Neuronal stem cell (in vitro differentiated cells): ENCODE measurements around the gene PDE4C.

Experiments
- DNase-seq: peaks from one replicate; pipeline ENCODE4 v3.0.0-alpha.2; 2013; ENCODE audit warnings: low spot score
- H2AFZ ChIP-seq: one replicate; pipeline ENCODE4 v1.6.1; 2013; ENCODE audit warnings: mild to moderate bottlenecking, low read length, inconsistent platforms
- H2AK5ac ChIP-seq: 2 replicates; pipeline ENCODE4 v1.6.1; 2013; ENCODE audit warnings: low read depth, mild to moderate bottlenecking, inconsistent platforms, low read length, moderate library complexity, mixed read lengths
- H2BK120ac ChIP-seq: 2 replicates; pipeline ENCODE4 v1.6.1; 2013; ENCODE audit warnings: low read depth, mild to moderate bottlenecking, inconsistent platforms, low read length, moderate library complexity, mixed read lengths
- H2BK12ac ChIP-seq: one replicate; pipeline ENCODE4 v1.6.1; 2013; ENCODE audit warnings: low read length, inconsistent platforms
- H2BK15ac ChIP-seq: 2 replicates; pipeline ENCODE4 v1.6.1; 2013; ENCODE audit warnings: mild to moderate bottlenecking, low read length, inconsistent platforms, mixed read lengths
- H2BK5ac ChIP-seq: one replicate; pipeline ENCODE4 v1.6.1; 2013; ENCODE audit warnings: inconsistent platforms, mild to moderate bottlenecking, low read length, moderate library complexity
- H3K14ac ChIP-seq: one replicate; pipeline ENCODE4 v1.6.1; 2013; ENCODE audit warnings: low read length, inconsistent platforms
- H3K18ac ChIP-seq: 2 replicates; pipeline ENCODE4 v1.6.1; 2013; ENCODE audit warnings: low read length, inconsistent platforms
- H3K23ac ChIP-seq: 2 replicates; pipeline ENCODE4 v1.6.1; 2013; ENCODE audit warnings: low read depth, mild to moderate bottlenecking, mixed read lengths, low read length, inconsistent platforms; ENCODE audit not compliant: poor library complexity
- H3K27ac ChIP-seq: replicated peaks from 3 replicates; pipeline ENCODE4 v1.5.1; 2013; ENCODE audit warnings: low read length, inconsistent platforms
- H3K27me3 ChIP-seq, 3 experiments: 2 replicates each; pipeline ENCODE4 v1.6.1; 2013; ENCODE audit warnings: low read length in 3 of 3, mild to moderate bottlenecking in 2 of 3, inconsistent platforms in 1 of 3, low read depth in 1 of 3, mixed read lengths in 1 of 3, moderate library complexity in 1 of 3; ENCODE audit not compliant: control insufficient read depth in 3 of 3, insufficient read depth in 3 of 3
- H3K36me3 ChIP-seq, 2 donors: replicated peaks in 1 of 2; 2 replicates each; pipeline ENCODE4 v1.6.1; 2013; ENCODE audit warnings: low read length in 2 of 2; ENCODE audit not compliant: control insufficient read depth in 2 of 2, insufficient read depth in 2 of 2
- H3K4ac ChIP-seq: 2 replicates; pipeline ENCODE4 v1.6.1; 2013; ENCODE audit warnings: inconsistent platforms, mild to moderate bottlenecking, low read length, moderate library complexity
- H3K4me1 ChIP-seq, 2 donors: 1 replicate in 1 of 2; 2 replicates in 1 of 2; pipeline ENCODE4 v1.6.1; 2013; ENCODE audit warnings: low read length in 2 of 2, low read depth in 1 of 2; ENCODE audit not compliant: control insufficient read depth in 2 of 2, insufficient read depth in 1 of 2
- H3K4me2 ChIP-seq: one replicate; pipeline ENCODE4 v1.6.1; 2013; ENCODE audit warnings: mild to moderate bottlenecking, low read length, inconsistent platforms; ENCODE audit not compliant: insufficient read depth, poor library complexity, severe bottlenecking
- H3K4me3 ChIP-seq, 2 donors: 2 replicates each; pipeline ENCODE4 v1.5.1; 2013; ENCODE audit warnings: low read length in 2 of 2, mild to moderate bottlenecking in 2 of 2, inconsistent platforms in 1 of 2, moderate library complexity in 1 of 2
- H3K79me1 ChIP-seq: one replicate; pipeline ENCODE4 v1.6.1; 2013; ENCODE audit warnings: low read depth, mild to moderate bottlenecking, inconsistent platforms, low read length, moderate library complexity
- H3K9ac ChIP-seq: one replicate; pipeline ENCODE4 v1.6.1; 2013; ENCODE audit warnings: mild to moderate bottlenecking, low read depth, low read length, inconsistent platforms; ENCODE audit not compliant: poor library complexity
- H3K9me3 ChIP-seq, 2 donors: replicated peaks in 1 of 2; 2 replicates each; pipeline versions ENCODE3 to v1.6.1; 2013; ENCODE audit warnings: low read length in 2 of 2, mild to moderate bottlenecking in 2 of 2, inconsistent platforms in 1 of 2, low read depth in 1 of 2, mixed read lengths in 1 of 2, moderate library complexity in 1 of 2; ENCODE audit not compliant: control insufficient read depth in 2 of 2, insufficient read depth in 1 of 2
- H4K8ac ChIP-seq: one replicate; pipeline ENCODE4 v1.6.1; 2013; ENCODE audit warnings: low read depth, mild to moderate bottlenecking, inconsistent platforms, low read length, moderate library complexity
- H4K91ac ChIP-seq: one replicate; pipeline ENCODE4 v1.6.1; 2013; ENCODE audit warnings: low read length, low read depth, mild to moderate bottlenecking, inconsistent platforms; ENCODE audit not compliant: poor library complexity
- WGBS, 2 donors: extraction: QIAGEN DNeasy Blood & Tissue Kit; methylation state at CpG; one replicate each; pipeline ENCODE4 v1.1.7; 2013; ENCODE audit warnings: missing lambda C conversion rate in 2 of 2, mixed read lengths in 1 of 2; ENCODE audit not compliant: insufficient read length in 2 of 2, insufficient replicate concordance in 1 of 2; ENCODE audit errors: extremely low coverage in 2 of 2; 5-methylcytosine and 5-hydroxymethylcytosine counted together

The PDE4C gene

GRCh38 chr19:18192673-18193387, 33.4 kb downstream of the PDE4C start, which contains the start of gene MPV17L2:
Gene MPV17L2 (plus strand): TSS chr19:18193218. CDS start chr19:18193282, 64 bp downstream.
- no peaks in the 10 kb centered on the region for H3K27me3 ChIP-seq
- peak within 1 kb of the TSS; percentile 27 for H3K23ac ChIP-seq
- peak within 1 kb of the TSS; percentile 75 to 94 for H3K4me3 ChIP-seq
- peak within 1 kb of the TSS; percentile 61 for H2BK120ac ChIP-seq
- no peak within 1 kb of the TSS for H2BK5ac ChIP-seq
- peak within 1 kb of the TSS; percentile 86 for H2AFZ ChIP-seq
- peaks cover 7 to 14% of the 10 kb centered on the region in 2 donors for H3K4me1 ChIP-seq
- H3K14ac ChIP-seq = no peak within 1 kb of the TSS
- no peaks in the 10 kb centered on the region for H3K79me1 ChIP-seq
- H3K27ac ChIP-seq = peak within 1 kb of the TSS; percentile 54
- H3K18ac ChIP-seq = peak within 1 kb of the TSS; percentile 90
- H4K8ac ChIP-seq = no peak within 1 kb of the TSS
- H3K4me2 ChIP-seq = peak within 1 kb of the TSS; percentile 66
- no peaks in the 10 kb centered on the region for H3K9me3 ChIP-seq
- H3K9ac ChIP-seq = peak within 1 kb of the TSS; percentile 98
- peaks cover 8 to 20% of the 10 kb centered on the region in 2 donors for H3K36me3 ChIP-seq
- peak within 1 kb of the TSS; percentile 89 for H2BK15ac ChIP-seq
- H2BK12ac ChIP-seq = no peak within 1 kb of the TSS
- DNase-seq = peak; percentile 99
- no peak within 1 kb of the TSS for H3K4ac ChIP-seq
- WGBS, 2 donors = no CpG with 5 or more reads among the region's 74 CpGs
- peak within 1 kb of the TSS; percentile 40 for H2AK5ac ChIP-seq
- H4K91ac ChIP-seq = no peak within 1 kb of the TSS

- Histone ChIP-seq H3K36me3 (peaks cover 8 to 15% of the 10 kb centered on the region in 2 donors), H3K27ac (no peak overlapping the region), H3K4me1 (peaks cover 7 to 14% of the 10 kb centered on the region in 2 donors), H3K79me1 (no peaks in the 10 kb centered on the region), H2BK120ac (no peak overlapping the region), H3K9me3 (no peaks in the 10 kb centered on the region), H3K18ac (no peak overlapping the region), H2AFZ (peak overlapping the region; percentile 55), H3K4me2 (no peak overlapping the region), H2AK5ac (no peak overlapping the region), H3K4ac (no peak overlapping the region), H3K27me3 (no peaks in the 10 kb centered on the region), H3K23ac (no peak overlapping the region), H4K8ac (no peak overlapping the region), H2BK15ac (no peak overlapping the region), H3K4me3 (no peak overlapping the region), H3K14ac (no peak overlapping the region), H2BK12ac (no peak overlapping the region), H3K9ac (no peak overlapping the region), H2BK5ac (no peak overlapping the region), H4K91ac (no peak overlapping the region)
- no CpG with 5 or more reads among the region's 5 CpGs for WGBS, 2 donors
- no peak for DNase-seq
Observed at GRCh38 chr19:18191640-18192062, 34.6 kb downstream of the PDE4C start.

GRCh38 chr19:18190278-18190677, 36.0 kb downstream of the PDE4C start:
- no peak overlapping the region for H2AK5ac ChIP-seq
- no peak overlapping the region for H4K8ac ChIP-seq
- no peak overlapping the region for H3K4me2 ChIP-seq
- H2BK5ac ChIP-seq = no peak overlapping the region
- no peak overlapping the region for H3K14ac ChIP-seq
- no peak overlapping the region for H4K91ac ChIP-seq
- WGBS, 2 donors = no CpG with 5 or more reads among the region's 4 CpGs
- H3K36me3 ChIP-seq = peaks cover 0 to 4% of the 10 kb centered on the region in 2 donors
- H3K9ac ChIP-seq = no peak overlapping the region
- no peaks in the 10 kb centered on the region for H3K9me3 ChIP-seq
- H2AFZ ChIP-seq = no peak overlapping the region
- no peaks in the 10 kb centered on the region for H3K27me3 ChIP-seq
- H3K4me3 ChIP-seq = no peak overlapping the region
- no peak for DNase-seq
- H3K23ac ChIP-seq = no peak overlapping the region
- no peak overlapping the region for H3K18ac ChIP-seq
- no peaks in the 10 kb centered on the region for H3K79me1 ChIP-seq
- H3K4ac ChIP-seq = no peak overlapping the region
- H3K27ac ChIP-seq = no peak overlapping the region
- H2BK12ac ChIP-seq = no peak overlapping the region
- H2BK120ac ChIP-seq = no peak overlapping the region
- no peak overlapping the region for H2BK15ac ChIP-seq
- H3K4me1 ChIP-seq = peaks cover 7 to 14% of the 10 kb centered on the region in 2 donors

GRCh38 chr19:18185538-18185937, 40.7 kb downstream of the PDE4C start:
- H2AFZ ChIP-seq = peak overlapping the region; percentile 1
- no CpG with 5 or more reads among the region's 6 CpGs for WGBS, 2 donors
- no peak overlapping the region for H3K4me3 ChIP-seq
- no peak overlapping the region for H4K91ac ChIP-seq
- no peaks in the 10 kb centered on the region for H3K79me1 ChIP-seq
- DNase-seq = no peak
- H3K18ac ChIP-seq = no peak overlapping the region
- H3K9me3 ChIP-seq = no peaks in the 10 kb centered on the region
- no peak overlapping the region for H2BK12ac ChIP-seq
- no peak overlapping the region for H2BK5ac ChIP-seq
- no peaks in the 10 kb centered on the region for H3K4me1 ChIP-seq
- no peak overlapping the region for H2BK120ac ChIP-seq
- H2AK5ac ChIP-seq = no peak overlapping the region
- H3K27me3 ChIP-seq = no peaks in the 10 kb centered on the region
- no peaks in the 10 kb centered on the region for H3K36me3 ChIP-seq
- H3K14ac ChIP-seq = no peak overlapping the region
- H3K23ac ChIP-seq = no peak overlapping the region
- no peak overlapping the region for H4K8ac ChIP-seq
- H2BK15ac ChIP-seq = no peak overlapping the region
- no peak overlapping the region for H3K27ac ChIP-seq
- H3K4me2 ChIP-seq = no peak overlapping the region
- no peak overlapping the region for H3K4ac ChIP-seq
- no peak overlapping the region for H3K9ac ChIP-seq
